VCaP (cell line): ENCODE measurements around the gene LMBR1.

Experiments used
- H3K27ac ChIP-seq: fragments of 450-650 bp; 2 replicates; pipeline ENCODE4 v1.5.1; 2017
- CTCF ChIP-seq: fragments of 450-650 bp; conservative IDR thresholded peaks from 2 replicates; pipeline ENCODE4 v1.5.1; 2017; ENCODE audit warnings: mild to moderate bottlenecking, moderate library complexity

Gene LMBR1

GRCh38 chr7:156657681-156658080 lies 235.3 kb downstream of the LMBR1 start:
- H3K27ac ChIP-seq, result no peak overlapping the region

GRCh38 chr7:156656598-156656997 lies 236.4 kb downstream of the LMBR1 start:
- H3K27ac ChIP-seq, result no peak overlapping the region; the same call in 1 of the 2 replicates
- no peak for TF ChIP-seq CTCF

More at GRCh38 chr7:156657681-156658080, 235.3 kb downstream of the LMBR1 start:
- TF ChIP-seq CTCF, result no peak

GRCh38 chr7:156655983-156656382 lies 237.0 kb downstream of the LMBR1 start:
- TF ChIP-seq CTCF, result no peak
- no peak overlapping the region; the same call in 1 of the 2 replicates for H3K27ac ChIP-seq

- no peak for TF ChIP-seq CTCF
These were observed 237.7 kb downstream of the LMBR1 start for GRCh38 chr7:156655251-156655650.

GRCh38 chr7:156654511-156655234 lies 238.3 kb downstream of the LMBR1 start:
- no peak for TF ChIP-seq CTCF
- H3K27ac ChIP-seq, result no peak overlapping the region

More at GRCh38 chr7:156655251-156655650, 237.7 kb downstream of the LMBR1 start:
- no peak overlapping the region; the same call in 1 of the 2 replicates for H3K27ac ChIP-seq

- H3K27ac ChIP-seq, result no peak overlapping the region
- TF ChIP-seq CTCF, result no peak
These were observed 240.0 kb downstream of the LMBR1 start for GRCh38 chr7:156652886-156653568.

- TF ChIP-seq CTCF, result no peak
- H3K27ac ChIP-seq, result no peak overlapping the region
These were observed 241.5 kb downstream of the LMBR1 start for GRCh38 chr7:156651474-156651873.
